Measurements from ENCODE around the gene AGAP6.
A peak's percentile ranks its signal among the peaks of the same experiment; 100 is the strongest.
"Not testable (repeated sequence)": the region's sequence is repeated elsewhere in the genome, so short reads cannot be mapped to it uniquely, and the experiment has no call there.

Gene AGAP6

GRCh38 chr10:50044941-50045664 is 56.9 kb downstream of the AGAP6 start:
- Mint-ChIP-seq H3K9me3 (no peaks in the 10 kb centered on the region), H3K4me3 (no peak overlapping the region), H3K27me3 (no peaks in the 10 kb centered on the region), H3K4me1 (peaks cover 4% of the 10 kb centered on the region), H3K36me3 (ENCODE audit: insufficient read depth) (peaks cover 1% of the 10 kb centered on the region), H3K27ac (ENCODE audit: low read depth) (no peak overlapping the region)
- ATAC-seq (replicated peaks; ENCODE audit: extremely low read depth, poor library complexity, severe bottlenecking) (no peak), DNase-seq (ENCODE audit: low spot score in 2 of 2) (no peak)

- H3K27me3 Mint-ChIP-seq; H3K27ac Mint-ChIP-seq (ENCODE audit: low read depth); H3K9me3 Mint-ChIP-seq; H3K4me1 Mint-ChIP-seq; ATAC-seq (replicated peaks; ENCODE audit: extremely low read depth, poor library complexity, severe bottlenecking); H3K4me3 Mint-ChIP-seq; DNase-seq (ENCODE audit: low spot score in 2 of 2); H3K36me3 Mint-ChIP-seq (ENCODE audit: insufficient read depth): not testable (repeated sequence)
Measured at GRCh38 chr10:50046457-50046856, 58.3 kb downstream of the AGAP6 start.

GRCh38 chr10:50047594-50047993 is 59.4 kb downstream of the AGAP6 start:
- ATAC-seq (replicated peaks; ENCODE audit: extremely low read depth, poor library complexity, severe bottlenecking), result peak; percentile 80
- H3K9me3 Mint-ChIP-seq; DNase-seq (ENCODE audit: low spot score in 2 of 2); H3K4me1 Mint-ChIP-seq; H3K27me3 Mint-ChIP-seq; H3K36me3 Mint-ChIP-seq (ENCODE audit: insufficient read depth); H3K4me3 Mint-ChIP-seq: not testable (repeated sequence)
- H3K27ac Mint-ChIP-seq (ENCODE audit: low read depth), result peak overlapping the region; percentile 77

- not testable (repeated sequence) for H3K27ac Mint-ChIP-seq (ENCODE audit: low read depth); DNase-seq (ENCODE audit: low spot score in 2 of 2); H3K4me3 Mint-ChIP-seq; H3K4me1 Mint-ChIP-seq; ATAC-seq (replicated peaks; ENCODE audit: extremely low read depth, poor library complexity, severe bottlenecking); H3K9me3 Mint-ChIP-seq; H3K27me3 Mint-ChIP-seq; H3K36me3 Mint-ChIP-seq (ENCODE audit: insufficient read depth)
Measured at GRCh38 chr10:50051995-50052660, 63.9 kb downstream of the AGAP6 start.

GRCh38 chr10:50052778-50053376 is 64.7 kb downstream of the AGAP6 start:
- not testable (repeated sequence) for H3K9me3 Mint-ChIP-seq; H3K36me3 Mint-ChIP-seq (ENCODE audit: insufficient read depth); ATAC-seq (replicated peaks; ENCODE audit: extremely low read depth, poor library complexity, severe bottlenecking); H3K27ac Mint-ChIP-seq (ENCODE audit: low read depth); DNase-seq (ENCODE audit: low spot score in 2 of 2); H3K27me3 Mint-ChIP-seq; H3K4me3 Mint-ChIP-seq; H3K4me1 Mint-ChIP-seq

- H3K36me3 Mint-ChIP-seq (ENCODE audit: insufficient read depth); H3K4me1 Mint-ChIP-seq; ATAC-seq (replicated peaks; ENCODE audit: extremely low read depth, poor library complexity, severe bottlenecking); H3K27me3 Mint-ChIP-seq; DNase-seq (ENCODE audit: low spot score in 2 of 2); H3K4me3 Mint-ChIP-seq; H3K27ac Mint-ChIP-seq (ENCODE audit: low read depth); H3K9me3 Mint-ChIP-seq: not testable (repeated sequence)
Measured at GRCh38 chr10:50055494-50056292, 67.5 kb downstream of the AGAP6 start.

- H3K27me3 Mint-ChIP-seq; H3K4me1 Mint-ChIP-seq; ATAC-seq (replicated peaks; ENCODE audit: extremely low read depth, poor library complexity, severe bottlenecking); H3K27ac Mint-ChIP-seq (ENCODE audit: low read depth); DNase-seq (ENCODE audit: low spot score in 2 of 2); H3K36me3 Mint-ChIP-seq (ENCODE audit: insufficient read depth); H3K4me3 Mint-ChIP-seq; H3K9me3 Mint-ChIP-seq: not testable (repeated sequence)
Measured at GRCh38 chr10:50056654-50057053, 68.4 kb downstream of the AGAP6 start.

GRCh38 chr10:50058727-50059126 is 70.5 kb downstream of the AGAP6 start:
- not testable (repeated sequence) for H3K9me3 Mint-ChIP-seq; H3K27ac Mint-ChIP-seq (ENCODE audit: low read depth); ATAC-seq (replicated peaks; ENCODE audit: extremely low read depth, poor library complexity, severe bottlenecking)

GRCh38 chr10:50059946-50060345 is 71.7 kb downstream of the AGAP6 start:
- not testable (repeated sequence) for H3K36me3 Mint-ChIP-seq (ENCODE audit: insufficient read depth); H3K27ac Mint-ChIP-seq (ENCODE audit: low read depth); DNase-seq (ENCODE audit: low spot score in 2 of 2); H3K27me3 Mint-ChIP-seq; H3K9me3 Mint-ChIP-seq; ATAC-seq (replicated peaks; ENCODE audit: extremely low read depth, poor library complexity, severe bottlenecking); H3K4me1 Mint-ChIP-seq; H3K4me3 Mint-ChIP-seq

More at GRCh38 chr10:50058727-50059126, 70.5 kb downstream of the AGAP6 start:
- H3K4me3 Mint-ChIP-seq; H3K4me1 Mint-ChIP-seq; H3K27me3 Mint-ChIP-seq; DNase-seq (ENCODE audit: low spot score in 2 of 2); H3K36me3 Mint-ChIP-seq (ENCODE audit: insufficient read depth): not testable (repeated sequence)
